Tibial nerve (tissue), 3 donors: ENCODE data around the gene SMYD3.

Source experiments
- POLR2A ChIP-seq, 2 donors: fragments of 450-650 bp; IDR thresholded peaks; one replicate each; pipeline ENCODE4 v1.6.1; 2017; ENCODE audit warnings: antibody characterized with exemption in 2 of 2, mild to moderate bottlenecking in 2 of 2, moderate library complexity in 2 of 2
- TF ChIP-seq, protein P1 (sequence below), 5 experiments: fragments of 200-600 bp in 3 of 5; fragments of 450-650 bp in 2 of 5; sonication (generic) in 3 of 5; IDR thresholded peaks; one replicate each; pipeline ENCODE4 v1.5.1; 2016 to 2019; ENCODE audit warnings: antibody characterized with exemption in 5 of 5, mild to moderate bottlenecking in 3 of 5, moderate library complexity in 2 of 5

DNA sequence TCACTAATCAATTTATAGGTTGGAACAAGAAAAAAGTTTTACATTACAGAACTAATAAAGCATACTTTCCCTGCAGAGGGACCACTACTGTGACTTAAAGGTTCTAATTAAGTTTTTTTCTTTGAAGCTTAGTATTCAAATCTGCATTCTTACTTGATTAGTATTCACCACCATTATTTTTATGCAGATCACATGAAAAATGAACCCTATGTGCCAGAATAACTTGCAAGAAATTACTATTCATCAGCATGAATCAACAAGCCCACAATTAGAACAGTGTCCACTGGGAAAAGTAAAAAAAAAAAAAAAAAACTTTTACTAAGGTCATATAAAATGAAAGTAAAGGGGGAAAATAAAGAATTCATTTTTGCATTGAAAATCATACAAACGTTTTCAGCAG lies 90.8 kb downstream of the SMYD3 start:
- TF ChIP-seq, protein P1, sequence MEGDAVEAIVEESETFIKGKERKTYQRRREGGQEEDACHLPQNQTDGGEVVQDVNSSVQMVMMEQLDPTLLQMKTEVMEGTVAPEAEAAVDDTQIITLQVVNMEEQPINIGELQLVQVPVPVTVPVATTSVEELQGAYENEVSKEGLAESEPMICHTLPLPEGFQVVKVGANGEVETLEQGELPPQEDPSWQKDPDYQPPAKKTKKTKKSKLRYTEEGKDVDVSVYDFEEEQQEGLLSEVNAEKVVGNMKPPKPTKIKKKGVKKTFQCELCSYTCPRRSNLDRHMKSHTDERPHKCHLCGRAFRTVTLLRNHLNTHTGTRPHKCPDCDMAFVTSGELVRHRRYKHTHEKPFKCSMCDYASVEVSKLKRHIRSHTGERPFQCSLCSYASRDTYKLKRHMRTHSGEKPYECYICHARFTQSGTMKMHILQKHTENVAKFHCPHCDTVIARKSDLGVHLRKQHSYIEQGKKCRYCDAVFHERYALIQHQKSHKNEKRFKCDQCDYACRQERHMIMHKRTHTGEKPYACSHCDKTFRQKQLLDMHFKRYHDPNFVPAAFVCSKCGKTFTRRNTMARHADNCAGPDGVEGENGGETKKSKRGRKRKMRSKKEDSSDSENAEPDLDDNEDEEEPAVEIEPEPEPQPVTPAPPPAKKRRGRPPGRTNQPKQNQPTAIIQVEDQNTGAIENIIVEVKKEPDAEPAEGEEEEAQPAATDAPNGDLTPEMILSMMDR (IDR thresholded peaks at IDR 0.05): no peak
- TF ChIP-seq POLR2A (IDR thresholded peaks at IDR 0.05): no peak
